ENCODE measurements around the gene ITGB1BP1.
"Not testable (repeated sequence)": the region's sequence is repeated elsewhere in the genome, so short reads cannot be mapped to it uniquely, and the experiment has no call there.

Gene ITGB1BP1

DNA sequence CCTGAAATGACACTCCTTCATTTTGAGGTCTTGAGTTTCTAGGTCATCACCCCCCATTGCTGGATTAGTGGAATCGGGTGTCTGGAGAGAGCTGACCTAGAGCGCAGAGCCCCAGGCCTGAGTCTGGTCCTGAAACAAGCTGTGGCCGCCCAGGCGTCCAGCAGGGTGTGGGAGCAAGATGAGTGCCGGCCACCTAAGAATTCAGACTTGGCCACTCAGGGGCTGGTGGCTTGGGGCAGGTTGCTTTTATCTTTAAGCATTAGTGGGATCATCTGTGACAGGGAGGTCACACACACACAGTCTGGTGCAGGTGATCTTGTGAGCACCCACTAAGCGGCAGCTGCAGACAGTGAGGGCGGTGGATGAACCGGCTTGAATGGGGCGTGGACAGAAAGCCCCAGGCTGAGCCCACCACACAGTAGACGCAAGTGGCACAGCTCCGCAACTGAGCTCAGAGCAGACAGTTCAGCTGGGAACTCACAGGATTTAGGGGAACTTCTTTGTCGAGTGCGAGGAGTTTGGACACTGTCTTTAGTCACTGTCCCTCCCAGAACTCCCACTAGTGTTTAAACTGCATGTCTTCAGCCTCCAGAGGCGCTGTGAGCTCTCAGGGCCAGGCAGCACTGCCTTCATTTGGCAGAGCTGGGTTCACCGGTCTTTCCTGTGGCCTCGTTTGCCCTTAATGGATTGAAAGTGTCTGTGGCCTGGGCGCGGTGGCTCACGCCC lies 21.5 kb downstream of the ITGB1BP1 start:
- DNase-seq, result no peak

- no peak for DNase-seq
Measured at GRCh38 chr2:9401059-9401547, 22.2 kb downstream of the ITGB1BP1 start.

GRCh38 chr2:9400268-9401058 lies 22.9 kb downstream of the ITGB1BP1 start:
- no peak for DNase-seq

GRCh38 chr2:9398881-9399780 lies 24.2 kb downstream of the ITGB1BP1 start:
- peak; percentile 24 for DNase-seq

DNA sequence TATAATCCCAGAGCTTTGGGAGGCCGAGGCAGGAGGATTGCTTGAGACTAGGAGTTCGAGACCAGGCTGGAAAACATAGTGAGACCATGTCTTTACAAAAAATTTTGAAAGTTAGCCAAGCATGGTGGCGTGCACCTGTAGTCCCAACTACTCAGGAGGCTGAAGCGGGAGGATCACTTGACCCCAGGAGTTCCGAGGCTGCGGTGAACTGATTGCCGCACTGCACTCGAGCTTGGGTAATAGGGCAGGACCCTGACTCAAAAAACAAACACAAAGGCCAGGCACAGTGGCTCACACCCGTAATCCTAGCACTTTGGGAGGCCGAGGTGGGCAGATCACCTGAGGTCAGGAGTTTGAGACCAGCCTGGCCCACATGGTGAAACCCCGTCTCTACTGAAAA lies 25.1 kb downstream of the ITGB1BP1 start:
- not testable (repeated sequence) for DNase-seq

GRCh38 chr2:9397201-9397600 lies 26.1 kb downstream of the ITGB1BP1 start:
- DNase-seq, result no peak

GRCh38 chr2:9394816-9395215 lies 28.5 kb downstream of the ITGB1BP1 start:
- no peak for DNase-seq

DNA sequence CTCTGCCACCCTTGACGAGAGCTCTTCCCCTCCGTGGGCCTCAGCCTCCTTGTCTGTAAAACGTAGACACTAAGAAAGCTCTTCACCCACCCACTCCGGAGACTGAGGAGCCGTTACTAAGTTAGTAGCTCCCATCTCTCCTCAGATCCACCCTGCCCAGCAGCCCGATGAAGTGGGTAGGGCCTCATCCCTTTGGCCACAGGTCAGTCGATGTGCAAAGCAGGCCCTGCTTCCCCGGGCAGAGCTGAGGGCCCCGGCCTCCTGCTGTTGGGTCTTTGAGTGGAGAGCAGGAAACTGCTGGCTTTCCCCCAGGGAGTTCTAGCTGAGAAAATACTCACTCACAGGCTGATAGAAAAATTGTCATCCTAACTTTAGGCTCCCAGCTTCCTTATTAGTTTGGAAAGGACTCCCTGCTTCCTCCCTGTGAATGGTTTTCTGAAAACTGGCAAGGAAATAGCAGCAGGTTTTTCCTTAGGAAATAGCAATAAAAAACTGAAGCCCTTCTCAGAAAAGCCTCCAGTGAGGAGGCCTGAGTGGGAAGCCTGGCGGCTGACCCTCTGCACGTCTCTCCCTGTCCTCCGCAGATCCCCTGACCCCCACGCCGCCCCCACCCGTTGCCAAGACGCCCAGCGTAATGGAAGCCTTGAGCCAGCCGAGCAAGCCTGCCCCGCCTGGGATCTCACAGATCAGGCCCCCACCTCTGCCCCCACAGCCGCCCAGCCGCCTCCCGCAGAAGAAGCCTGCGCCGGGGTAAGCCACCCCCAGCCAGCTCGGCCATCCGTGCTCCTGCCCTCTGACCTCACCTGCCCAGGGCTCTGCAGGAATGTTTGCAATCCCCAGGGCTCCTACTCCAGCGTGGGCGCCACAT lies 30.2 kb downstream of the ITGB1BP1 start:
- peak; percentile 37 for DNase-seq

GRCh38 chr2:9391961-9392720 lies 31.2 kb downstream of the ITGB1BP1 start:
- no peak for DNase-seq

DNA sequence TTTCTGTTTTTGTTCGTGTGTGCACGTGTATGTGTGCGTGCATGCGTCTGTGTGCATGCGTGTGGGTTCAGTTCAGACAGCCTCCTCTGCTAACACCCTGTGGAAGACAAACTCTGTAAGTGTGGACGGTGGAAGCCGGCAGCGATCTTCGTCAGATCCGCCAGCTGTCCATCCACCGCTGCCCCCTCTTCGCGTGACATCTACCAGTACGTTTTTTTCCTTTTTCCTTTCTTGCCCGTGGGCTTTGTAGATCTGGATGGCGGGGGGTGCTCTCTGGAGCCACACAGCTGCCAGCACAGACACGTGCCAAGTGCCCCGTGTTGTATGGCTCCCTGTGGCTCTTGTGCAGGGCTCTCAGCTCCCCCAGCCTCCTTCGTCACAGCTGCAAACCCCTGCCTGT lies 32.3 kb downstream of the ITGB1BP1 start:
- DNase-seq, result no peak

GRCh38 chr2:9390151-9390850 lies 33.0 kb downstream of the ITGB1BP1 start:
- no peak for DNase-seq

GRCh38 chr2:9388950-9389911 lies 34.1 kb downstream of the ITGB1BP1 start:
- DNase-seq, result no peak

DNA sequence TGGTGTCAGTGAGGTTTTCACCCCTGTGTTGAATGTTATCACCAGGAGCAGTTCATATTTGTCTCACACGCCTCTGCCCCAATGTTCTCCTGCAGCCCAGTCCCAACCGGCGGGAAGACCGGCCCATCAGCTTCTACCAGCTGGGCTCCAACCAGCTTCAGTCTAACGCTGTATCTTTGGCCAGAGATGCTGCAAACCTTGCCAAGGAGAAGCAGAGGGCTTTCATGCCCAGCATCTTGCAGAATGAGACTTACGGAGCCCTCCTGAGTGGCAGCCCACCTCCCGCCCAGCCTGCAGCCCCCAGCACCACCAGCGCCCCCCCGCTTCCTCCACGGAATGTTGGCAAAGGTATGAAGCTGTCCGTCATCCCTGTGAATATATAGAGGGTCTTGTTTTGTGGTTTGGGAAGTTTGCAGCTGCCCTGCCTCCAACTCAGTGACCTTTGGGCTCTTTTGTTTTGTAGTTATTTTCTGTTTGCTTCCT lies 35.1 kb downstream of the ITGB1BP1 start:
- DNase-seq, result no peak

DNA sequence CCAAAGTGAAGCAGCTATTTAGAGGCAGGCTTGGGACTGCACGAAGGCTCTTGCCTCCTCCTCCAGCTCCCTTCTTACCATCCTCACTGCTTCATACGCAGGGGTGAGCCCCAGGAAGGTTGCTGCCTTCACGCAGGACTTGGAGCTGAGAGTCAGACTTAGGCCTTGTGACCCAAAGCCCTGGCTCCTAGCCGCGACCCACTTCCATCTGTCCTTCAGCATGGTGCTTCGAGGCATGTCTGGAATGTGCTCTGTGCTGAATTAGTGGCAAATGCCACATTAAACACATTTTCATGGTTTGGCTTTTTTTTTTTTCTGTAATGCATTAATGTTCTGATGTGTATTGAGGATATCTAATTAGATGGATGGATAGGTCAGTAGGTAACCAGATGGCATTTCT lies 37.5 kb downstream of the ITGB1BP1 start:
- no peak for DNase-seq

GRCh38 chr2:9384521-9384920 lies 38.8 kb downstream of the ITGB1BP1 start:
- no peak for DNase-seq

GRCh38 chr2:9382604-9383235 lies 40.6 kb downstream of the ITGB1BP1 start:
- DNase-seq, result no peak

GRCh38 chr2:9380702-9381628 lies 42.4 kb downstream of the ITGB1BP1 start:
- DNase-seq, result no peak
